Measurements from ENCODE around the gene RGS2. TPM values are rescaled to one million over a fixed set of nuclear protein-coding genes. Genes with fewer than 3 reads are reported as not detected.

The RGS2 gene, protein sequence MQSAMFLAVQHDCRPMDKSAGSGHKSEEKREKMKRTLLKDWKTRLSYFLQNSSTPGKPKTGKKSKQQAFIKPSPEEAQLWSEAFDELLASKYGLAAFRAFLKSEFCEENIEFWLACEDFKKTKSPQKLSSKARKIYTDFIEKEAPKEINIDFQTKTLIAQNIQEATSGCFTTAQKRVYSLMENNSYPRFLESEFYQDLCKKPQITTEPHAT
- polyA plus RNA-seq (2013, experiment 1 of 2; ENCODE audit: insufficient read length) = 8.3 TPM
- polyA plus RNA-seq (2013, experiment 2 of 2; ENCODE audit: insufficient read length) = 7.5 TPM

DNA sequence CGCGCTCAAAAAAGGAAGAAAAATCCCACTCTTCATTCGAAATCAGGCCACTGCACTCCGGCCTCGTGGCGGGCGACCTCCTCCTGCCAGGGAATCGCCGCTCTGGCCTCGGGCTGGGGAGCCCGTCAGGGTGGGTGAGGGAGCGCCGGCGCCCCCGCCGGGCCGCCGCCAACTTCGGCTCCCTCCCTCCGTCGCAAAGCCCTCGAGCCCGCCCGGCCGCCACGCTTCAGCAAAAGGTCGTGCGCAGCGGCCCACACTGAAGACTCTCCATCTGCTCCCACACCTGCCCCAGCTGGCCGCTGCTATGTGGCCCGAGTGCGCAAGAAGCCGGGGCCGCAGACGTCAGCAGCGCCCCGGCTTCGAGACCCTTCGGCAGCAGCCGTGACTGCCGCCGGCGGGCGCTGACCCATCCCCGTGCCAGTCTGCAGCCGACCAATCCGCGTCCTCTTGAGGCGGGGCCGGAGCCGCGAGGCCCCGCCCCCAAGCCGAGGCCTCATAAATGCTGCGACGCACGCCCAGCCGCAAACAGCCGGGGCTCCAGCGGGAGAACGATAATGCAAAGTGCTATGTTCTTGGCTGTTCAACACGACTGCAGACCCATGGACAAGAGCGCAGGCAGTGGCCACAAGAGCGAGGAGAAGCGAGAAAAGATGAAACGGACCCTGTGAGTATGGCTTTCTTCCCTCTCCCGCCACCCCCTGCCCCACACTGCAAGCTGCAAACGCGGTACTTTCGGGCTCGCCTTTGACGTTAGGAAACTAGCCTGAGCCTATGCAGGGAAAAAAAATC, at the start of gene RGS2:
Gene RGS2, plus strand, starts transcription at position 522 of the 789 bp plus-strand sequence. Its CDS starts 33 bp downstream, at position 555.
- DNase-seq = peak; percentile 90

DNA sequence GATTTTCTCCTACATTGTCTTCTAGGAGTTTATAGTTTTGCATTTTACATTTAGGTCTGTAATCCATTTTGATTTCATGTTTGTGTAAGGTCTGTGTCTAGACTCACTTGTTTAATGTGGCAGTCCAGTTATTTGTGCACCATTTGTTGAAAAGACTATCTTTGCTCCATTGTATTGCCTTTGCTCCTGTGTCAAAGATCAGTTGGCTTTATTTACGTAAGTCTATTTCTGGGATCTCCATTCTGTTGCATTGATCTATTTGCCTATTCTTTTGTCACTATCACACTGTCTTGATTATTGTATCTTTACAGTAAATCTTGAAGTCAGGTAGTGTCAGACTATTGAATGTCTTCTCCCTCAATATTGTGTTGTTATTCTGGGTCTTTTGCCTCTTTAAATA, 49.7 kb upstream of the RGS2 start:
- DNase-seq = no peak

DNA sequence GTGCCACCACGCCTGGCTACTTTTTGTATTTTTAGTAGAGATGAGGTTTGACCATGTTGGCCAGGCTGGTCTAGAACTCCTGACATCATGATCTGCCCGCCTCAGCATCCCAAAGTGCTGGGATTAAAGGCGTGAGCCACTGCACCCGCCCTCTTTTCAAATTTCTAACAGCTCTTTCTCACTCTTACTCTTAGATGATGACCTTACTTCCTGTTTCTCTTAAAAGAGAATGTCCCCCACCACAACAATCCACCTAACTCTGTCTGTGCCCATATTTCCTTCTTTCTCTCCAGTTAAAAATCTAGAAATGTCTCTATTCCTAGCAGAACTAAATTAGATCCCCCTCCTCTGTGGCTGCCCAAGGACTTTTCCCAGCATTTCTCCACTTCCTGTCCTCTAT, 46.6 kb upstream of the RGS2 start:
- DNase-seq = no peak

DNA sequence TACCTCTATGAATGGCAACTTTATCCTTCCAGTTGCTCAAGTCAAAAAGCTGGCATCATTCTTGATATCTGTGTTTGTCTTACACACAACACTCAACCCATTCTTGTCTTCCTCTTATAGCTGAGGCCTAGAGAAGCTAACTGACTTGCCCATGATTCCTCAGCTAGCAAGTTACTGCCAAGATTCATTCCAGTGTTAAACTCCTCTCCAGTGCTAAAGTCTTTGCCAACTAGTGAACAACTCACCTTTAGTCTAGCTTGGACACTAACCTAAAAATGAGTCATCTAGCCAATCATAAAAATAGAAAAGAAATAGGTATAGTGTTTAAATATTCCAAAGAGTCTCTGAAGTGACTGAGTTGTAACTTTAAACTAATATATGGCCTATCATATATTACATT, 45.6 kb upstream of the RGS2 start:
- DNase-seq = peak; percentile 12

DNA sequence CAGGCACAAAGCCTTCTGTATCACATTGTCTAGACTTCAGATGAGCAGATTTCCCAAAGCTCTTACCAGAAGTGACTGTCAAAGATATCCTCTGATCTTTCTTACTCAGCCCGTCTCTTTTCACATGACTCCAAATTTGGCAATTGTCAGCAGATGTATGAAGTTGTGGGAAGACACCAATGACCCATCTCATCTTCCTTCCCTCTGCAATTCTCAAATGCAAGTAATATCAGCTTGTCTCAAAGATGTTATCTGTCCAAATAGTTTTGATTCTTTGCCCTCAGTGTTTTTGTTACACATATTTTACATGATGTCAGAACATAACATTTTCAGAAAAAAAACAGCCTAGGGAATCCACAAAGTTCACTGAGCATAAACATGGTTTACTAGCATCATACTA, 45.1 kb upstream of the RGS2 start:
- peak; percentile 76 for DNase-seq

DNA sequence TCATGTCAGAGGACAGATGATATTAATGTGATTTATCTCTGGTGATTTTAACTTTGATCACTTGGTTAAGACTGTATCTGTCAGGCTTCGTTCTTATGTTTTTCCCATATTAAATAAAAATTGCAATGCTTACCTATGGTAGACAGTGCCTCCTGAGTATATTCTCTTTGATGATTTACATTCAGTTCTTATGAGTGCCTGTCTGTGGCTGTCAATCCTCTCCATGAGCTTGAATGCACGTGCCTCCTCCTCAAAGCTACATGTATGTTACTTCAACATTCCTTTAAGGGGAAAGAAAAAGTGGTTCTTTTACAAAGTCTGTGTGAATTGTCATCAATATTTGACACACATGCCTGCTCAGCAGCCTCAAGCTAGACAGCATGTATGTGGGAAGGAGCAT, 44.2 kb upstream of the RGS2 start:
- DNase-seq = no peak

DNA sequence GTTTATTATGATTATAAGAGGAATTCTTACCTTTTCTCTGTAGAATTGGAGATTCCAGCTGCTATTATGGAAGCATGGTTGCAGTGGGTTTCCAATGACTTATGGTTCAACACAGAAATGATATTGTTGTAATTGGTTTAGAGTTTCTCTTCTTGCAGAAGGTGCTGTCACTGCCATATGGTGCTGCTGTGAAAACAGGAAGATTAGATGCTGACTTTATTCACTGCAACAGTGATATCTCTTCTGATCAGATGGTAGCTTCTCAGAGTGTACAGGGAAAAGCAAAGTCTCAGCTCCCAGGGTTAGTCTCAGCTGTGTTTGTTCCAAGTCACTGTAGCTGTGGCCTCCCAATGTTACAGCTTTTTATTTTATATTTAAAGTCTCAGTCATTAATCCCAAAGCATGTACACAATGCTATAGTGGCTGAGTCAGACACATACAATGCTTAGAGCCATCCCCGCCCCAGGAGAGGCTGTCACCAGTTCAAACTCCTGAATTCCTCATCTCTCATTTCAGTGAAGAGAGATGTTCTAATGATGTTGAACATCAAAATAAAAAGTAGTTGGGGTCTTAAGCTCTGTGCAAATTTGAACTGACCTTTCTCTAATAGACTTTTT, 42.7 kb upstream of the RGS2 start:
- peak; percentile 59 for DNase-seq

DNA sequence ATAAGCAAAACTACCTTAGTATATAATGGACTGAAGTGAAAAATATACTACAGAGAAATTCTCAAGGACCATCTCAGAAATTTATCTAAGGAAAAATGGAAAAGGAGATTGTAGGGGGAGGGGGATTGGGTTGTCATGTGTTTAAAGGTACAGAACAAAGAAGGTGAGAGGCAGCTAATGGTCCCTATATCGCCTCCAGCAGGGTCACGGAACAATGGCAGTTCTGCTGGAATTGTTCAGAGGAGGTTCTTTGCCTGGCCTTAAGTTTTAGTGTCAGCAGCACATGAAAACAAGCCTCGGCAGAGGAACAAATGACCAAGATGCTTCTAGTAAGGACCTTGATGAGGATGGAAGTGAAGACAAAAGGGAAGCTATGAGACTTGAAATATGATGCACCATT, 42.0 kb upstream of the RGS2 start:
- no peak for DNase-seq

DNA sequence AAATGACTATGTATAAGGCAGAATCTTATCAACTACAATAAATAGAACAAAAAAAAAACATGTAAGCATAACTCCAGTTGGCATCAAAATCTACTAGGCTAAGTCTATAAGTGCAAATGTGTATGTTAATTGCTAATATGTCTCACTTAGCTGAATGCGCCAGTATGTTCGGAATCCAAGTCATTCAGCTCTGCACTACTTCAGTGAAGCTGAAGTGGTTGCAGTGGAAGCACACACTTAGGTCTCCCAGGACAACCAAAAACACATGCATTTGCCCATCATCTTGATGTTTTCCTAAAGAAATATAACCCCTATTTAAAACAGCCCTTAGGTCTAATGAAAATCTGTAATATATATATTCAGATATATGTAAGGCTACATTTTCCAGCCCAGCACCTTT, 41.0 kb upstream of the RGS2 start:
- DNase-seq = no peak

DNA sequence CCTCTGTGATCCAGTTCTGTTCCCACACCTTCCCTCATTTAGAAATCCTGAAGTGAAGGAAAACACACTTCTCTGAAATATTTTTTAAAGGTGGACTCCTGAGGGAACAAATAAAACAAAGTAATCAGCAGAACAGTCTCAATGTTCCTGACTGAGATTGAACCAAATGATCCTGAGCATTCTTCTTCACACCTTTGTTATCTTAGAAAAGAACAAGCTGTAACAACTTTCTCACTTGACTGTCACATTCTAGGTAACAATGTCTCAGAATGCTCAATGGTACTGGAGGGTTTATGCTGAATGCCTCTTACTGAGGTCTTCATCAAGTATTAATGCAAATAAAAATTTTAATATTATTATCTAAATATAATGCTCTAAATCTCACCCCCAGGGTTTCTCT, 40.4 kb upstream of the RGS2 start:
- DNase-seq = no peak

DNA sequence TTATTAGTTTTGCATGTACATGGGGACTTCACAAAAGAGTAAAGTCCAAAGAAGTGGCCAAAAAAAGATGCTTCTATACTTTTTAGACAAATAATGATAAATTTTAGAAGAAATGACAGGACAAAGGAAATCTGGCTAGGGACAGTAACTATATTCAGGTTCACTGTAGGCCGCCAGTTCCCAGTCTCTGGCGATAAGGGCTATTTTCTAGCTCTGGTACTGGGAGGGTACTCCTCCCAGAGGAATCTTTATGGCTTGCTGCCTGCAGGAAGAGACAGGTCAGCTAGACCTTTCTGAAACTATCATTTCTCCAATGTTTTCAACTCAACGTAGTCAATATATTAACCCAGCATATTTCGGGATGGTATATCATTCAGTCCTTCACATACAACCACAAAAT, 37.5 kb upstream of the RGS2 start:
- DNase-seq = no peak

DNA sequence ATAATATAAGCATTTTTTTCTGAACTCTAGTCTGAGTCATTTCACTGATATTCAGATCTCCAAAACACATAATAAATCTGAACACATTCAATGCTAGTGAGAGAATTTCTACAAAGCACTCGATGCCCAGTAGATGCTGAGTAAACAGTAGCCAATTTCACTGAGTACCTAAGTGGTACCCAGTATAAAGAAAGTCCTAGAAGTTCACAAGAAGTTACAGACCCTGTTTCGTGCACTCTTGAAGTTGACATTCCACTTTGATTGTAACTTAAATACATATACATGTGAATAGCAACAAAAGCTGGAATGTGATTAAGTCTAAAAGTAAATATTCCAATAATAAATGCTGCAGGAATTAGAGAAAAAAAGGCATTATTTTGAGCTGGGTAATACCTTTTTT, 33.2 kb upstream of the RGS2 start:
- DNase-seq = no peak

DNA sequence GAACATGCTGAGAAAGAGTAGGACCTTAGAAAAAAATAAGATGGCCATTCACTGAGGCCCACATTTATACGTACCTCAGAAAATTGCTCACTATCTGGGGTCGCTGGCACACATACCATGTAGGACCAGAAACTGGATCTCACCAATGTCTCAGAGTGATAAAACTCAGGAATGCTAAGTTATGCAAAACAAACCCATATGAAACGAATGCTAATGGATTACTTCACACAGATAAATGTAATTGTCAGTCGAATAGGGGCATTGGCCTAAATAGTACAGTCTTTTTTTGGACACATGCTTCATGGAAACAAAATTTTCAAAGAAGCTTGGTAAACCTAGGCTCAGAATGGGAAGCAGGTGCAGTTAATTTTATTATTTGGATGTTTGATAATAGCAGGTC, 32.6 kb upstream of the RGS2 start:
- no peak for DNase-seq

DNA sequence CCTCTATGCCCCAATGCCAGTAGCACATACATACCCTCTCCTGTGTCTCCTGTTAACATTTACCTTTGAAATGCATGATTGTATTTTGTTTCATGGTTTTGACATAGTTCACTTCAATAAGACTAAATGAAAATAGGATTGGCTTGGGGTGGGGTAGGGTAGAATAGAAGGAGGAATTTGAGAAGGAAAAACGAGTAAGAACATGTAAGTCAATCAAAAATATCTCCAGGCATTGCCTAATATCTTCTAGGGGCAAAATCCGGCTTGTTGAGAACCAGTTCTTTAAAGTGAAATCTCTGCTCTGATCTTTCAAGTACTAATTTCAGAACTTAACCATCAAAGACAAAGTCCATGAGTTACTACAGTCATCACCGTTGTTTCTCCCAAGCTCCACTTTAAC, 31.8 kb upstream of the RGS2 start:
- DNase-seq = no peak

DNA sequence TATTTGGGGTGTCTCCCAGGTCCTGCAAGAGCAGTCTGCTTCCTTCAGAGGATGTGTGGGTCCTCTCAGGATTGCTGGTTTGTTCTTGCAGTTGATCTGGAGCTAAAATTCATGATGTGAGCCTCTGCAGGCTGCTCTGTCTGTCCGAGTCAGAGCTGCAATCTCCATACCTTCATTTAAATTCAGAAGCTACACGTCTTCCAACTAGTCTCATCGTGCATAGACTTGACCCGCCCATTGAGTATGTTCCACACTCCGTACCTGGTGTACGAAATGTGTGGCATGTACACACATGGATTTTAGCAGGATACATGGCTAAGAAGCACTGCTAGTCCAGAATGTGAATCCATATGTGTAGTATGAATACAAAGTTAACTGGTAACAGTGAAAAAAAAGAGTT, 25.0 kb upstream of the RGS2 start:
- DNase-seq = no peak

DNA sequence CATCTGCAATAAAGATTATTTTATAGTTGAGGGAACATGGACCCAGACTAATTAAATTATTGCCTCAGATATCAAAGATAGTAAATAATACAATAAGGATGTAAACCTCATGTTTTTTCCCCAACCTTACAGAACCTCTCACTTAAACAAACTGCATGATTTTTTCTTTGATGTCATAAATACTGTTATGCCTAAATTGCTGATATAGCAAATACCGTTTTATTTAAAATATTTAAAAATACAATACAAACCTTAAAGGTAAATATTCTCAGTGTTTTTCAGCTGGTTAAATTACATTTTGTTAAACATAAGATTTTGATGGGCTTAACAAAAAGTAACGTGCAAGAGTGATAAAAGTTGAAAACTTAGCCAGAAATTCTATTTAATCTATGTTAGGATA, 24.4 kb upstream of the RGS2 start:
- DNase-seq = no peak

DNA sequence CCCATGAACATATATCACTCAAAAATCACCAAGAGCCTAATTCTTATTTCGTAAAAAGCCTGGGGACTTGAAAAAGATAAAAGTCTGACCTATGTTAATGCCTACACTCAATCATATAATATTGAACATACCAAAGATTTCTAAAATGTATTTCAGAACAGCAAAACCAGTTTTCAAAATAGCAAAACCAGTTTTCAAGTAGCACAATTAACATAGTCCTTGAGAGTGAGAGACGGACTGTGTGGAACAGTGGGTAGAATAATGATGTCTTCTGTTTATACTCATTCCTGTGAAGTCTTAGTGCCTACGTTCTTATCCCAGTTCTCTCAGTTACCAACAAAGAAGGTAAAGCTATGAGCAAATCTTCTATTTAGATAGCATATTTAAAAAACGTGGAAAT, 22.3 kb upstream of the RGS2 start:
- no peak for DNase-seq

DNA sequence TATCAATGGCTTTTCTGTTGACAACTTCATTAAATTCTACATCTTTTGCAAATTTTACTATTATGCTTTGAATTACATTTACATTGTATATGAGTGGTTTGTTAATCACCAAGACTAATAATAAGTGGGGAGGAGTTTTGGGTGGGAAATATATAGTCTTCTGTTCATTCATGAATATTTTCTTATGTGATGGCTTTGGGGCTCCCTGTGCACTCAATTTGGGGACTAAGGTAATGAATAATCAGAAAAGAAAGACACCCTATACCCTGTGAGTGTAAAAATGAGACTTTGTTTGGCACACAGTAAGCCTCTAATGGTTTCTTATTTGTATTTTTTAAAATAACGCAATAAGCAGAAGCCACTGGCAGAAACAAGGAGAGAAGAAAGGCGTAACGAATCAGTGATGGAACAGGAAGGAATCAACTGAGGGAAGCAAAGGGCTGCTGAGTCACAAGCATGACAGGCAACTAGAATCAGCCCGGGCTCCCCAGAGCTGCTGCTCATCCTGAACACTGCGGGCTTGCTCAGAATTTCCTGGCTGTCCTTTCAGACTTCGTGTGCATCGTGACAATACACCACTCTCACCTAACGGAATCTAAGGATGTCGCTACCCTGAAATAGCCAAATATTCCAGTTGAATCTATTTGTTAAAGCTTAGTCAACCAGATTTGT, 20.8 kb upstream of the RGS2 start:
- DNase-seq = peak; percentile 76

DNA sequence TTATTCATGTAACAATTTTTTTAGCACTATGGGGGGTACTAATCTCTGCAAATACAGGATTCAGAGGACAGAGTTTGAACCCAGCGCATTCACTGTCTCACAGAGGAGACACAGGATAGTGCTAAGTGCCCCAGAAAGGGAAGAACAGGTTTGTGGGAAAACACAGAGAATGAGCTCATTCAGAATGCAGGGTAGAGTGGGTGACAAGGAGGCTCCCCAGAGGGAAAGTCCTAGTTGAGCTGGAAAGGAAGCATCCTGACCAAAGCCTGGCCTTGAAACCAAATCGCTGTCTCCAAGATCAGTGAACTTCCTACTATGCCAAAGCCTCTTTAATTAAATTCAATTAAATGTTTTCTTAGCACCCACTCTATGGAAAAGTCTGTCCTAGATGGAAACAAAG, 19.0 kb upstream of the RGS2 start:
- DNase-seq = no peak

DNA sequence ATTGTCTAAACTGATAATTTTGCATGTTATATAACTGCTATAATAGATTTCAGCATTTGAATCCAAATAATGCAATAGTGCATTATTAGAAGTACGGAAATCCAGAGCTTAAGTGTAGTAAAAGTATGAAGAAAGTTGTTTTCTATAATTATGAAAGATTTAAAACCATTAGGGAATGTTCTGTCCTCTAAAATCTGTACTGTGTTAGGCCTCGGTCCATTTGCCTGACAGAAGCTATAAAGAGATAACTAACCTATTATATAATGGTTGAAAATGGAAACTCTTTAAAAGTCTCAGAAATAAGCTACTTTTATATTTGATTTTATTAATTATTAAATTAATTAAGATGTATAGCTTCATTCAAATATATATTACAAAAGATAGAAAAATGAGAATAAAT, 16.2 kb upstream of the RGS2 start:
- DNase-seq = no peak

DNA sequence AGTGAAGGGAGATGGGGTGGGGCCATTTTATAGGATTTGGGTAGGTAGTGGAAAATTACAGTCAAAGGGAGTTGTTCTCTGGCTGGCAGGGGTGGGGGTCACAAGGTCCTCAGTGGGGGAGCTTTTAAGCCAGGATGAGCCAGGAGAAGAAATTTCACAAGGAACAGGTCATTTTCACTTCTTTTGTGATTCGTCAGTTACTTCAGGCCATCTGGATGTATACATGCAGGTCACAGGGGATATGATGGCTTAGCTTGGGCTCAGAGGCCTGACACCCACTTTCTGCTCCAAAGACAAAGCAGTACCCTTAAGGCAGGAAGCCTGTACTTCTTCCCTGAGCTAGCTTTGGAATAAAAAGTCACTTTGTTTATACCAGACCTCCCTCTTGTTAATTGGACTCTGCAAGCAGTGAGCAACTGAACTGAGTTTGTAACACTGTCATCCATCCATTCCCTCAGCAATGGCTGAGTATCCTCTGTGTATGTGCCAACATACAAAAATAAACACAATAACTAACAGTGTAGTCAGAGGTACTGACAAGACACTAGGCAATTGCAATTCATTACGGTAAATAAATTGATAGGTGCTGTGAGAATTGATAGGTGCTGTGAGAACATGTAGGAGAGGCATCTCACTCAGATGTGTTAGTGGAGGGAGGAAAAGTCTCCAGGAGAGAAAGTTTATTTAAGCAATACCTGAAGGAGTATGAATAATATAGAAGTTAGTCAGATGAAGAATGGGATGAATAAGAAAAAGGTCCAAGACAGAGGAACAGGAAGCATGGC, 14.7 kb upstream of the RGS2 start:
- no peak for DNase-seq

DNA sequence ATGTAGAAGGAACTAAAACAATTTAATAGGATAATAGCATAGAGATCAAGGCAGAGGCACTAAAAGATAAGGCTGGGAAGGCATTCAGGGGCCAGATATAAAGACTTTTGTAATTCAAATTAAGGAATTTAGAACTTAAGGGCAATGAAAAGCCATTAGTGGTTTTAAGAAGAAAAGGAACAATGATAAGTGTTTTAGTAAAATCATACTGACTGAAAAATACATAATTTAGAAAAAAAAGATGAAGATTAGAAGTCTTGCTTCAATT, 14.1 kb upstream of the RGS2 start:
- no peak for DNase-seq
